GM18499 (cell line): ENCODE data around the gene CHAT.

Experiments used
- ATAC-seq: cut with Tn5 transposase; IDR thresholded peaks from one replicate; pipeline ENCODE4 v1.9.1; 2021; ENCODE audit warnings: moderate number of reproducible peaks; ENCODE audit not compliant: insufficient read depth, unreplicated experiment

Gene CHAT

DNA sequence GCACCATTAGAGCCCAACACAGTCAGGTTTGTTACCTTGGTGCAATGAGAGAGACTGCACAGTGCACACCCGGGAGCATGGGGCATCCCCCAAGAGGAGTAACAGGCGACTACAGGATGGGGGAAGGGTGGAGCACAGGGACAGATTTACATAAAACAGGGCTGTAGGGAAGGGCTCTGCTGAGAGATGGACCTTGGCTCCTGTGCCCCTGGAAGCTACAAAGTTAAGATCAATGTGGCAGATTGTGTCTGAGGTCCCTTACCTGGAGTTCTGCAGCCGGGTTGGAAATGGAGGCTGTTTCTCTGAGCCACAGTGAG lies 17.4 kb upstream of the CHAT start:
- no peak for ATAC-seq

DNA sequence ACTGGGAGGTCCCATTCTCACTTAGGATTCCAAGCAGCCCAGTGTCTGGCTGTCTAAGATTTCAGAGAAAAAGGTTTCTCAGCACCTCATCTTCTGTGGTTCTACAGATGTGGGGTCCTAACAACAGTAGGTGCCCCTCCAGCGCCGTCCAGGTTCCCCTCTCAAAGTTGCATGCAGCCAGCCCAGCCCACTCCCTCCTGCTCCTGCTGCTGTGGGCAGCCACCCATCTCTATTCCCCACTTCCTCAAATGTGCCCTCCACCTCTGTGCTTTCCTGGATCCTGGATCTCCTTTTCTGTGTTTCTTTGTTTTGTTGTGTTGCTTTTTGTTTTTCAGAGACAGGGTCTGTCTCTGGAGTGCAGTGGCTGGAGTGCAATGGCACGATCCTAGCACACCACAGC lies 17.0 kb upstream of the CHAT start:
- no peak for ATAC-seq

DNA sequence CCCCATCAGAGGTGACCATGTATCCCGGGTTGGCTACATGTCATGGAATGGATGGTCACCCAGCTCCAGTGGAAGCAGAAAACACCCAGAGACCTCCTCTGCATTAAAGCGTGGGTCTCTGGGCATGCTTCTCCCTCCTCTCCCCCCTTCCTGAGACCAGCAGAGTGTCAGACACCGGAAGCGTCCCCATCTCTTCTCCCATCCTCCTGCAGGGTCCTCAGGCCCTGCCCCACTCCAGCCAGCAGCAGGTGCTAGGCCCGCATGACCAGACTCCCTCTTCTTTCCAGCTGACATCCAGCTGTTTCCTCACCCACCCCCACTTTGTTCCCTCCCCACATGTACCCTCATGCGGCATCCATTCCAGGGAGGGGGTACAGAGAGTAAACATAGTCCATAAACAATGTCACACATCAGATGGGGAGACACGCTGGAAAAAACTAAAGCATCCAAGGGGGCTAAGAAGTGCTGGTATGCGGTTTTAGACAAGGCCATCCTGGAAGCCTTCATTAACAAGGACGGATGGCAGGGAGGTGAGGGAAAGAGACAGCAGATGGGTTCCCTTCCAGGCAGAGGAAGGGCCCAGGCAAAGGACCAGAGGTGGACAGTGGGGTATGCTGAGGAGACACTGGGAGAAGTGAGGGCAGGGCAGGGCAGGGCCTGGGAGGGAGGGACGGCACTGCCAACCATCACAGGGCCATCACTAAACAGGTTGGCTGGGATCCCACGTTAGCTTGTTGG lies 16.2 kb upstream of the CHAT start:
- ATAC-seq = no peak

DNA sequence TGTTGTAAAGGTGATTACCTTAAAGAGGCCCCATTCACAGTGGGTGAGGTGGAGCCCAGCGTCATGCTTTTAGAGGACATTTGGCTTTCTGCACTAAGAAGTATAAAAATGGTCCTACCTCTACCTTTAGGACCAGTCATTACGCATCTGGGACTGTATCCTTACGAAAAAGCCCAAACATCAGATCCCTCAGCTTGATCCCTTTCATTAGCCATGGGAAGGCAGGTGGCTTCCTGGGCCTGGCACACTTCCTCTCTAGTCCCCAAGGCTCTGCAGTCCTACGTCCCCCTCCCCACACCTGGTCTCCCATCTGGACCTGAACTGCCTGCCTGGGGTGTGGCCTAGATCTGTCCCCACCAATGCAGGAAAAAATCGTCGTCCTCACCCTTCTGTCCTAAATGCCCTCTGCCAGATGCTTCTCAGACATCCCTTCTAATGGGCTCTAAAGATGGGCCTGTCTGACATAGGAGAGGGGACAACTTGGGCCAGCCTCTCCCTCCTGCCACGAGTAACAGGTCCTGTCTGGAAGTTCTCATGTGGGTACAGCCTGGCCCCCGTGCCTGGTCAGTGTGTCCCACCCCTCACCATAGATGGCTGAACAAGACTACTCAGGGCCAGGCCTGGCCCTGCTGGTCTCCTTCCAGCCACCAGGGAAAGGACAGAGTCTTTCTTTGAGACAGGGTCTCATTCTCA lies 15.5 kb upstream of the CHAT start:
- no peak for ATAC-seq

DNA sequence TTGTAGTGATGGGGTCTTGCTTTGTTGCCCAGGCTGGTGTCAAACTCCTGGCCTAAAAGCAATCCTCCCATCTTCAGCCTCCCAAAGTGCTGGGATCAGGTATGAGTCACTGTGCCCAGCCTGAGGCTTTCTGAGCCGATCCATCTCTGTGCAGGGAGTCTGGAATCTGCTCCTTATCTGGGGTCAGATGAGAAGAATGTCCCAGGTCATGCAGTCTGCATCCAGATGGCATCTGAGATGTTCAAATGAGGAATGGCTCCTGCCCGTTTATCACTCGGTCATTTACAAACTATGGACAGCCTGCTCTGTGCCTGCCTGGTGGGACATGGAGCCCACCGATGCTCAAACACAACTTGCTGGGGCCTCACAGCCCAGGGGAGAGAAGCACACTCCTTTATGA lies 14.9 kb upstream of the CHAT start:
- ATAC-seq = no peak

DNA sequence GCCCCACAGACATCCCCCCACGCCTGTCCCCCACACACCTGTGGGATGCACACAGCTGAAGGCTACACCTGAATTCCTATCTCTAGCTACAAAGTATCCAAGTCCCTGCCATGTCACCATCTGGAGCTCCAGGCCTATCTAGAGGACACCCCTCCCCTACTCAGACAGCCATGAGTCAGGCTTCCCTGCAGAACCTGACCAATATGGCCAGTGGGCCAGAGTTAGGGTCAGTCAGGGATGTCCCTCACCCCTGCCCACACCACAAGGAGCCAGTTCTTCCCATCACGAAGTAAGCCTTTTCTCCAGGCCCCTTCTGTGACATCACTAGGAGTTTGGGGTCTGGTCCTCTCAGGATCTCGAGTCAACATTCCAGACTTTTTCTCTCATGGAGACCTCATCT lies 14.3 kb upstream of the CHAT start:
- no peak for ATAC-seq

DNA sequence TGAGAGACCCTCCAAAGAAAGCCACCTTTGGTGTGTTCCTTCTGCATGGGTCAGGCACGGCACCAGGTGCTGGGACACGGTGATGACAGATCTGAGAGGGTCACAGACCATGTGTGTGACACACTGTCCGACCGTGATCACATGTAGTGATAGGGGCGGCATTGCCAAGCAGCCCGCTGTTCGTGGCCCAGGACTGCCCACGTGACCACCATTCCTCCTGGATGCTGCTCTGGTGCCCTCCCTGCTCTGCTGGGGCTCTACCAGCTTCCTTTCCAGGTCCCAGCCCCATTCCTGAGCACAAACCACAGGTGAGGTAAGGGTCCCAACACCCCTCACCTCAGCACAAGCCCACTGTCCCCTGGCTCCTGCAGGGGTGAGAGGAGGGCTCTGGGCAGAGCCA lies 13.8 kb upstream of the CHAT start:
- no peak for ATAC-seq

DNA sequence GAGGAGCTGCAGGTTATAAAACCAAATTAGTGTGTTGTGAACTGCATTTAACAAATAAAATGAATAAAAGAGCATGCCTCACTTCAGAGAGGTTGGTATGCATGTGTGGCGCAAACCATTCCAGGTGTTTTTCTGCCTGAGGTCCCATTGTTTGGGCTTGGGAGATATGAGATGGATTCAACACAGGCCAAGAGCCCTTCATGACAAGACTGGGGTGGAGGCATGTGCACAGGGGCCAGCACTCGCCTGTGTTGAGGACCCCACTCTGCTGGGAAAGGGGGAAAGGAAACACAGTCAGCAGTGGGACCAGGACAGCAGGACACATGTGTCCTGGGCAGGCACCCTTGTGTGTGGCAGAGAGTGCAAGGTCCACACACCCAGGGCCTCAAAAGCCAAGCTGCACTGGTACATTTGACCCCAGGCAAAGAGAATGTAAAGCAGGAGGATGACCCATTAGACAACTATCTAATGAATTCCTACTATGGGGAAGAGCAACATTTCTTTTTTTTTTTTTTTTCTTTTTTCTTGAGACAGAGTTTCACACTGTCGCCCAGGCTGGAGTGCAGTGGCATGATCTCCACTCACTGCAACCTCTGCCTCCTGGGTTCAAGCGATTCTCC lies 12.9 kb upstream of the CHAT start:
- ATAC-seq = no peak

DNA sequence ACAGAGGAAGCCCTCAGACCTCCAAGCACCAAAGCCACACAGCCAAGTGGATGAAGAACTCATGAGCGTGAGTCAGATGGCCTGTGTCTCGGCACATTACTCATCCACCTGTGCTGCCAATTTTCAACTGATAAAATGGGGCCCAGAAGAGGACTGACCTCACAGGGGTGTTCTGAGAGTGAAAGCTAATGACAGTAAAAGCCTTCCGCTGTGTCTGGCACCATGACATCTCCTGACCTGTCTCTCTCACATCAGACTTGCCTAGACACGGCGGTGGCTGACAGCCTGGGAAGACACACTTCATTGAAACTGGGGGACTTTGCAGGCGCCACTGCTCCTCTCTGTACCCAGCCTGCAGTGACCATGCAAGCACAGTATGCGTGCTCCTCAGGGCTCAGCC lies 12.0 kb upstream of the CHAT start:
- no peak for ATAC-seq

DNA sequence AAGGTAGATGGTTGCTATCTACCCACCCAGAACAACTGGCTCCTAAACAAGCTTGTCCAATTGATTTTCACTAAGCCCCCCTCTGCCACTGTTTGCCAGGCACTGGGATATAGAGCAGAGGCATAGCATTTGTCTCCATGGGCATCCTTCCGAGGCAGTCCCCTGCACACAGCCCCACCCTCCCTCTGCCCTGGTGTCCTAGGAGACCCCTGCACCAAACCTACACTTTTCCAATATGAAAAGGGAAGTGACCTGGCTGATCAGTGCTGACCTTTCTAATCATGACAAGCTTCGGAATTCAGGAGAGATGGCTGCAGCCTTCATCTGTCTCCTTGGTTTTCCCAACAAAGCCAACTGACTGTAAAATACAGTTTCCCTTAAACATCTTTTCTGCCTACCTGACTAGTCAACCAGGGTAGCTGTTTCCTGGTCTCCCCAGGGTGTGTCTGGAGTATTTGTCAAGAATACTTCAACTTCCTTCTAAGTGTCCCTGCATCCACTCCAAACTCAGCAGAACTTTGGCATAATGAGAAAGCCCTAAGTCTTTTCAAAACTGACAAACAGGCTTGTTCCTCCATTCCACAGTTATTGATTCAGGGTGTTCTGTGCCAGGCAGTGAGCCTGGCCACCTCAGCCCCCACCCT lies 11.3 kb upstream of the CHAT start:
- ATAC-seq = no peak

DNA sequence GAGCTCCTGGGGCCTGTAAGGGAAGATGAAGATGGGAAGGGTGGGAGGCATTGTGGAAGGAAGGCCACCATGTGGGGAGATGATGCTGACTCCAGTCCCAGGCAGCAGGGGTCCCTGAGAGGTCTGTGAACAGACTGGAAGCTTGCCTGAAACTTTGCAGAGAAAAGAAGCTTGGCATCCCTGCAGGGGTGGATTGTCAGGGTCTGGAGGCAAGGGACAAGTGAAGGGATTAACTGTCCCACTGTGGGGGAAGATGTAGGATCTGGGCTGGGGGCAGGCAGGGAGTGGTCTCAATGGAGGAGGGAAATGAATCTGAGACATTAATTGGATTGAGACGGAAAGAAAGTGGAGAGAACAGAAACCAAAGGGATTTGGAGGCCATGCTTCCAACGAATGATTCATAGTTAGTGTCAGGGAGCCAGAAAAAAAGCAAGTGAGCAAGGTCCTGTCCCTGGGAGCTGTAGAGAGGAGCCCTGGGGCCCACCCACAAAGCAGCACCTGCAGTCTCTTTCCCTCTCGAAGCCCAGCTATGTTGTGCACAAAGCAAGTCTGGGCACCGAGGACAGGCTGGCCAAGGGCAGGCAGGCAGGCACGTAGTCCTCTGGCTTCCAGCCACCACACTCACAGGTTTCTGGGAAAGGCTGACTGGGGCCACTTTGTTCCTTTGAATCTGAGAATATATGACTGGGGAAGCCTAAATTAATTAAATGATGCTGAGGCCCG lies 8.5 kb upstream of the CHAT start:
- ATAC-seq = no peak

DNA sequence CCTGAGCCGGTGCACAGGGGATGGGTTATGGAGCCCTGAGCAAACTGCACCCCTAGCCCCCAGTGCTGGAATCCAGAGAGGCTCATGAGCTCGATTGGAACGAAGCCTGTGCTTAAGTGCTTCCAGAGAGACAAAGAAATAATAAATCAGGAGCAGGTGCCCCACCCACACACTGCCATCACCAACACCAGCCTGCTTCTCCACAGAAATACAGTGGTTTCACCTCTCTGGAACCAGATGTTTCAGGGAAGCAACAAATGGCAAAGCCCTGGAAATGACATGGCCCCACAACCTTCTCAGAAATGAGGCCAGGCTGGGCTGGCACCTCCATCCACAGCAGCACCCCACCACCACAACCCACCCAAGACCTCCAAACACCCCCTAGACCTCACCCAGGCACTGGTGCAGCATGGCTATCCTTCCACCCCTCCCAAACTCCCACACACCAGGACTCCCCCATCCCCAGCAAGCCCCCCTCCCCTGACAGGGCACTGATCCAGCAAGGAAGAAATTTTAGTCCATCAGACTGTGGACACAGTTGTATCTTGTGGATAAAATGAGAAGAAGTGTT lies 7.8 kb upstream of the CHAT start:
- ATAC-seq = no peak

DNA sequence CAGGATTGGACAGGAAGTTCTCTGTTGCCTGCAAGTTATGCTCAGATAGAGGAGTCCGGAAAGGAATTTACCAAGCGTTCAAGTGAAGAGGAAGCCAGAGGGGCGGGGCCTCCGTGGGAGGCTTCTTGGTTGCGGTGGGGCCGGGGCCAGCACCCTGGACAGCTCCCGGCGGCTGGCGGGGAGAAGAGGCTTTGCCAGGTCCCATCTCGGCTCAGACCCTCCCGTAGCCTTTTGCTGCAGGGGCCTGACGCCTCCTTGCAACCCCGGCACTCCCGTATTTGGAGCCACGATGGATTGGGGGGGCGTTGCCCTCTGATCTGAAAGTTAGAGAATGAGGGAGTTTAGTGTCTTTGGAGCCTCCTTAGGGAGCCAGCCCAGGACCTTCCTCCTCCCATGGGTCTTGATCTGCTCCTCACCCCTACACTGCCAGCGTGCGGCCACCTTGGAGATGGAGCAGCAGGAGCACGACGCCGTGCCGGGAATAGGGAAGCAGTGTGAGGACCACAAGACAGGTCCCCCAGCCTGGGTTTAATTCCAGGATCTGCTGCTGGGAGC lies 6.8 kb upstream of the CHAT start:
- no peak for ATAC-seq

DNA sequence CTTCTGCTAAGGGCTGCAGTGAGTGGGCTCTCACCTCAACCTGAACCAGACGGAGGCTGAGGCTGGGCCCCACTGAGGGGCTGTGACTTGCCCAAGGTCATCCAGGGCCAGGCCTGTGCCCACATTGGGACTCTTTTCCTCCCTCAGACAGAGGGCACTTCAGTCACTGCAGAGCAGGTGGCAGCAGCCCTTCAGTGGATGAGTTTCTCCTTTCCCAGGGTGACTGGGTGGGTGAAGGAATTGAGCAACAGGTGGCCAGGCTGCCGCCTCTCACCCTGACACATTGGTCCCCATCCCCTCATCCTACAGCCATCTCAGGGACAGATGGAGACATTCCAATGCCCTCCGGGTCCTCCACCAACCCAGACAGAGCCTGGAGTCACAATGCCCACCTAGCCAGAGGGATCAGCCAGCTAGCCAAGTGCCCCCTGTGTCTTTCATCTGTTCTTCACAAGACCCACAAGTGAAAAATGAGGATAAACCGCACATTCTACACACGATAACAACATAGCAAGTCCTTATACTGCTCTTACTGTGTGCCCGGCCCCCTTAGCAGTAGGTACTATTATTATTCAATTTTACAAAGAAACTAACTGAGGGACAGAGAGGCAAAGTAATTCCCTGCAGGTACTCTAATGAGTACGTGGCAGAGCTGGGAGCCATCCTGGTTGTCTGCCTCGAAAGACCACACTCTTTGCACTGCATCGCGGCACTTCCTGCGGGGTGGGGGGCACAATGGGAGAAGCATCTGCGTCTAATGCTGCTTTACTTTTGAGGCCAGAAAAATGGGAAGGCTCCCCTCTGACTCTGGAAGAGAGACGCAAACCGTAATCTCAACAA lies 5.5 kb upstream of the CHAT start:
- no peak for ATAC-seq

DNA sequence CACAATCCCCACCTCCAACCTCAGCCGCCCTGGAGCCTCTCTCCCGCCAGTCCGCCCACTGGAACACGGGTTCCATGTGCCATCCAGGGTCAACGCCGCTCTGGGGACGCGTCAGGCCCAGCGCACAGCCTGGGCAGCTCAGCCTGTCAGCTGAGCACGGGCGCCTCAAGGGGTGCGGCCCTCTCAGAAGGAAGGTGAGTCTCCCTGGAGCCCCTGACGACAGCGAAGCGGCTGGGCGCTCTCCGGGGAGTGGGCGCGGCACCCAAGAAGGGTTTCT lies 4.9 kb upstream of the CHAT start:
- no peak for ATAC-seq

DNA sequence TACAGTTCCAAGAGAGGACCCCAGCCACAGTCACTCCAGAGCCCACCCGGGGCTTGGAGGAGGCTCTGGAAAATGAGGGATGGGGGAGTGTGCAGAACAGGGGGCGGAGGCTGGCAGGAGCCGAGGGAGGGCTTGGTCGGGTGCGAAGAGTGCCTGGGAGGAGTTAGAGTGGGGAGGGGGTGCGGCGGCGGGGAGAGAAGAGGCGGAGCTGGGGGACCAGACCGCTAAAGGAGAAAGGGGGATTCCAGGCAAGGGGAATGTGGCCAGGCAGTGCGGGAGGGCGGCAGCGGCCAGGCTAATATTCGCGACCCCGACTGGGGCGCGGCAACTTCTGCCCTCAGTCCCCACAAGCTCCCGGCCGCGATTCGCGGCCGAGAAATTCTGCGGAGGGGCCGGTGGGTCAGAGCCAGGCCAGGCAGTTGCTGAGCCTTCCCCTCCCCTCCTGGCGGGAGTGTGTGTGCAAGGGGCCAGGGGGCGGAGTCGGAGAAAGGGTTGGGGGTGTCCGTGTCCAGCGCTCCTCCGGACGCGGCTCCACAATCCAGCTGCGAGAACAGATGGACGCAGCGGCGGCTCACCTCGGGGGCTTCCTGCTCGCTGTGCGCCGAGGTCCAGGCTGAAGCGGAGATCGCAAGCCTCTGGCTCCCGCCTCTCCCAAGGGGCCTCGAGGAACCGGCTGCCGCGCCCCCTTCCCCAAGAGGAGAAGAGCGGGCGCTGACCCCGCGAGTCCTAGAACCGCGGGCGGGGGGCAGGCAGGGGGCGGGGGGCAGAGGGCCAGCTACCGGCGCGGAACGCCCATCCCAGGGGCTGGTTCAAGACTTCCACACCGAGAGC lies 4.3 kb upstream of the CHAT start:
- no peak for ATAC-seq

DNA sequence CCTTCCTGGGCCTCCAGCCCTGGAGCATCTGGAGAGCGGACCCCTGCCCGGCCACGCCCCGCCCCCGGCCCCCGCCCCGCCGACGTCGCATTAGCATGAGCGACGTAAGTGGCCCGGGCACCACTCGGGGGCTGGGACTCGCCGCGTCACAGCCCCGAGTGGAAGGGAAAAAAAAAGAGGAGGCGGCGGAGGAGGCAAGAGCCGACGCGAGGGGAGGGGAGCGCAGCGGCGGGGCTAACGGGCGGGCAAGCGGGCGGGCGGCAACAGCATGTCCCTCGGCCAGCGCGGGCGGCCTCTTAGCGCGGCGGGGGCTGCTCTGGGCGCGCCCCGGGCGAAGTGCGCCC lies 3.8 kb upstream of the CHAT start, which contains the start of gene SLC18A3:
SLC18A3 (plus strand) TSS at position 197 of the 344 bp plus-strand sequence. CDS start 431 bp downstream, outside the sequence.
- ATAC-seq = no peak

DNA sequence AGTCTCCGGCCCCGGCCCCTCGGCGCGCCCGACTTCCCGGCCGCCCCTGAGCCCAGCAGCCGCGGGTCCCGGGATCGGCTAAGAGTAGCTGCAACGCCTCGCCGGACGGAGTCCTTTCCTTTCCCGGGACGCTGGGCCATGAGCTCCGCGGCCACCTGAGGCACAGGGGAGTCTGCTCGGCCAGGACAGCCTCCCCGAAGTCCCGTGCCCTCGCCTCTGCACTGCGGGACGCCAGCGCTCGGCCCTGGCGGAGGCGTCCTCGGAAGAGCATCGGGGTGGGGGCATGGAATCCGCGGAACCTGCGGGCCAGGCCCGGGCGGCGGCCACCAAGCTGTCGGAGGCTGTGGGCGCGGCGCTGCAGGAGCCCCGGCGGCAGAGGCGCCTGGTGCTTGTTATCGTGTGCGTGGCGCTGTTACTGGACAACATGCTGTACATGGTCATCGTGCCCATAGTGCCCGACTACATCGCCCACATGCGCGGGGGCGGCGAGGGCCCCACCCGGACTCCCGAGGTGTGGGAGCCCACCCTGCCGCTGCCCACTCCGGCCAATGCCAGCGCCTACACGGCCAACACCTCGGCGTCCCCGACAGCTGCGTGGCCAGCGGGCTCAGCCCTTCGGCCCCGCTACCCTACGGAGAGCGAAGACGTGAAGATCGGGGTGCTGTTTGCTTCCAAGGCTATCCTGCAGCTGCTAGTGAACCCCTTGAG lies 3.2 kb upstream of the CHAT start:
- ATAC-seq = no peak
